OCI-LY7 (cell line): ENCODE measurements around the gene PTPRM.

ENCODE experiments used
- EZH2phosphoT487 ChIP-seq: fragments of 200-600 bp; sonication (generic); IDR thresholded peaks from 2 replicates; pipeline ENCODE4 v1.6.1; 2018; ENCODE audit warnings: low read depth, borderline replicate concordance, mild to moderate bottlenecking, mixed run types, antibody characterized with exemption, low read length, moderate library complexity, mixed read lengths
- TF ChIP-seq, protein P1 (sequence below): fragments of 200-600 bp; sonication (generic); conservative IDR thresholded peaks from 2 replicates; pipeline ENCODE4 v1.5.1; 2014; ENCODE audit warnings: mild to moderate bottlenecking, antibody characterized with exemption, low read length, moderate library complexity, mixed read lengths

DNA sequence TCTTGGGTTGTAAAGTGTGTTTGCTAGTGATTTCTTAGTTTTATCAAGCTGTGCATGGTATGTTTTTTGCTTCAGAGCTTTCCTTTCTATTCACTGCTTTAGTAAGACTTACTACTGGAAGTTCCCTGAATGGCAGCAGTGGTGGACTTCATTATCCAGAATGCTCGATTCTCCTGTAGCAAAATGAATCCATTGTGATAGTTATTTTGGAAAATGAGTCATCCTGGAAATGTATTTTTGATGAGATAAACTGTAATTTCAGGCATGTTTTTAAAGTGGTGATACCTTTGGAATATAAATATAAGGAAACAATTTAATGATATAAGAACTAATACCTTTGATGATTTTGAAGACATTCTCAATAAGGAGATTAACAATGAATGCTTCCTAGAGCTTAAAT is 387.1 kb downstream of the PTPRM start:
- TF ChIP-seq, protein P1, sequence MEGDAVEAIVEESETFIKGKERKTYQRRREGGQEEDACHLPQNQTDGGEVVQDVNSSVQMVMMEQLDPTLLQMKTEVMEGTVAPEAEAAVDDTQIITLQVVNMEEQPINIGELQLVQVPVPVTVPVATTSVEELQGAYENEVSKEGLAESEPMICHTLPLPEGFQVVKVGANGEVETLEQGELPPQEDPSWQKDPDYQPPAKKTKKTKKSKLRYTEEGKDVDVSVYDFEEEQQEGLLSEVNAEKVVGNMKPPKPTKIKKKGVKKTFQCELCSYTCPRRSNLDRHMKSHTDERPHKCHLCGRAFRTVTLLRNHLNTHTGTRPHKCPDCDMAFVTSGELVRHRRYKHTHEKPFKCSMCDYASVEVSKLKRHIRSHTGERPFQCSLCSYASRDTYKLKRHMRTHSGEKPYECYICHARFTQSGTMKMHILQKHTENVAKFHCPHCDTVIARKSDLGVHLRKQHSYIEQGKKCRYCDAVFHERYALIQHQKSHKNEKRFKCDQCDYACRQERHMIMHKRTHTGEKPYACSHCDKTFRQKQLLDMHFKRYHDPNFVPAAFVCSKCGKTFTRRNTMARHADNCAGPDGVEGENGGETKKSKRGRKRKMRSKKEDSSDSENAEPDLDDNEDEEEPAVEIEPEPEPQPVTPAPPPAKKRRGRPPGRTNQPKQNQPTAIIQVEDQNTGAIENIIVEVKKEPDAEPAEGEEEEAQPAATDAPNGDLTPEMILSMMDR = no peak
- no peak for TF ChIP-seq EZH2phosphoT487
